Measurements from ENCODE around the gene UBE2F. TPM values are rescaled to one million over a fixed set of nuclear protein-coding genes. Genes with fewer than 3 reads are reported as not detected.
A peak's percentile ranks its signal among the peaks of the same experiment; 100 is the strongest.

Gene UBE2F
- total and polyA plus RNA-seq, 7 experiments from 2014 or later = 42.5 to 114 (median 52.7) TPM

DNA sequence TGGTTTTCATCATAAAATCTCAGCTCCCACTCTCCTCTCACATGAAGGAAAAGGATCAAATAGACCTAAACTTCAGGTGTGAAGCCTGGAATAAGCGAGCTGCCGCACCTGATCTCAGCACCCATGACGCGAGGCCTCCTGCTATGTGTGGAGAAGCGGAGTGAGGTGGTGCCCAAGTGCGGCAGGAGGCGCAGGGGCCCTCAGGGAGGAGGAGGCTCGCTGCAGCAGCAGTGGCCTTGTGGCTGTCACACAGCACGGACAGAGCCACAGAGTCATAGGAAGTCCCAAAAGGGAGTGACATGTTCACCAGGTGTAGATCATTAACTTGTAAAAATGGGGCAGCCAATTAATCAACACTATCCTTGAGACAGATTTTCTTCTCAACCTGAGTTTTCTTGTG is 103.1 kb downstream of the UBE2F start:
- H3K9me3 Mint-ChIP-seq = peaks cover 0 to 24% (median 0%) of the 10 kb centered on the region in 11 donors
- ATAC-seq (no peak), DNase-seq (no peak)
- Histone ChIP-seq H3K9me3 (ENCODE audit: control insufficient read depth in 2 of 3, low read length in 3 of 3) (no peaks in the 10 kb centered on the region), H3K27me3 (ENCODE audit: control insufficient read depth in 2 of 2, insufficient read depth in 2 of 2, low read length in 2 of 2) (no peaks in the 10 kb centered on the region), H3K4me1 (ENCODE audit: control insufficient read depth in 2 of 2, insufficient read depth in 2 of 2, low read length in 2 of 2) (peaks cover 17 to 34% of the 10 kb centered on the region in 2 donors), H3K4me3 (ENCODE audit: low read length) (no peak overlapping the region), H3K27ac (ENCODE audit: low read depth, low read length) (no peak overlapping the region), H3K36me3 (ENCODE audit: control insufficient read depth in 2 of 3, insufficient read depth in 3 of 3, low read length in 3 of 3) (peaks cover 0 to 19% (median 0%) of the 10 kb centered on the region in 3 experiments)
- ChIA-PET POLR2A (interaction anchor here (1.0 kb wide), 1 partner anchor 9 kb away, joined by 3 read pairs; the partner anchor contains the start of gene SCLY), CTCF (no interaction called here)
- no peaks in the 10 kb centered on the region for H3K27me3 Mint-ChIP-seq
- peaks cover 18 to 72% (median 64%) of the 10 kb centered on the region in 5 donors for H3K36me3 Mint-ChIP-seq
- H3K4me3 Mint-ChIP-seq = peak overlapping the region in 7 of 10 donors; percentile 20 to 76 (median 42)
- H3K27ac Mint-ChIP-seq = peak overlapping the region in 4 of 9 donors; percentile 40 to 81 (median 81)
- H3K4me1 Mint-ChIP-seq = peaks cover 11 to 57% (median 34%) of the 10 kb centered on the region in 7 donors
- intact Hi-C loops (cut with micrococcal nuclease) = no loop called here

DNA sequence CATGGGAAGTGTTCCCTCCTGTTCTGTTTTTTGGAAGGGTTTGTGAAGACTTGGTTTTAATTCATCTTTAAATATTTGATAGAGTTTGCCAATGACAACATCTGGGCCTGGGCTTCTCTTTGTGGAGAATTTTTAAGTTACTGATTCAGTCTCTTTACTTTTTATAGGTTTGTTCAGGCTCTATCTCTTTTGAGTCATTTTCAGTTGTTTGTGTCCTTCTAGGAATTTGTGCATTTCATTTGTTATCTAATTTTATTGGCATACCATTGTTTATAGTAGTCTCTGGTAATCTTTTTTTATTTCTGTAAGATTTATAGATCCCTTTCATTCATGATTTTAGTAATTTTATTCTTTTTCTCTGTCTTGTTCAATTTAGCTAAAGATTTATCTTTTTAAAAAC is 108.6 kb downstream of the UBE2F start:
- intact Hi-C loops (cut with micrococcal nuclease) = no loop called here
- Histone ChIP-seq H3K4me3 (ENCODE audit: low read length) (no peak overlapping the region), H3K27ac (ENCODE audit: low read depth, low read length) (no peak overlapping the region), H3K36me3 (ENCODE audit: control insufficient read depth in 2 of 3, insufficient read depth in 3 of 3, low read length in 3 of 3) (peaks cover 0 to 15% (median 0%) of the 10 kb centered on the region in 3 experiments), H3K9me3 (ENCODE audit: control insufficient read depth in 2 of 3, low read length in 3 of 3) (no peaks in the 10 kb centered on the region), H3K27me3 (ENCODE audit: control insufficient read depth in 2 of 2, insufficient read depth in 2 of 2, low read length in 2 of 2) (no peaks in the 10 kb centered on the region), H3K4me1 (ENCODE audit: control insufficient read depth in 2 of 2, insufficient read depth in 2 of 2, low read length in 2 of 2) (peaks cover 0 to 5% of the 10 kb centered on the region in 2 donors)
- H3K36me3 Mint-ChIP-seq = peaks cover 16 to 72% (median 62%) of the 10 kb centered on the region in 5 donors
- no peaks in the 10 kb centered on the region for H3K27me3 Mint-ChIP-seq
- ChIA-PET CTCF (no interaction called here), POLR2A (no interaction called here)
- H3K27ac Mint-ChIP-seq = no peak overlapping the region
- peaks cover 0 to 22% (median 10%) of the 10 kb centered on the region in 7 donors for H3K4me1 Mint-ChIP-seq
- DNase-seq = no peak
- no peak overlapping the region for H3K4me3 Mint-ChIP-seq
- H3K9me3 Mint-ChIP-seq = peaks cover 0 to 12% (median 0%) of the 10 kb centered on the region in 11 donors
- ATAC-seq = no peak

GRCh38 chr2:238077292-238077691 is 110.5 kb downstream of the UBE2F start:
- H3K27ac Mint-ChIP-seq = no peak overlapping the region
- Histone ChIP-seq H3K4me1 (ENCODE audit: control insufficient read depth in 2 of 2, insufficient read depth in 2 of 2, low read length in 2 of 2) (no peaks in the 10 kb centered on the region), H3K9me3 (ENCODE audit: control insufficient read depth in 2 of 3, low read length in 3 of 3) (no peaks in the 10 kb centered on the region), H3K27me3 (ENCODE audit: control insufficient read depth in 2 of 2, insufficient read depth in 2 of 2, low read length in 2 of 2) (no peaks in the 10 kb centered on the region), H3K36me3 (ENCODE audit: control insufficient read depth in 2 of 3, insufficient read depth in 3 of 3, low read length in 3 of 3) (peaks cover 0 to 32% (median 6%) of the 10 kb centered on the region in 3 experiments), H3K4me3 (ENCODE audit: low read length) (no peak overlapping the region), H3K27ac (ENCODE audit: low read depth, low read length) (no peak overlapping the region)
- no peak overlapping the region for H3K4me3 Mint-ChIP-seq
- peaks cover 0 to 9% (median 0%) of the 10 kb centered on the region in 11 donors for H3K9me3 Mint-ChIP-seq
- H3K27me3 Mint-ChIP-seq = no peaks in the 10 kb centered on the region
- ATAC-seq (no peak), DNase-seq (no peak)
- CTCF ChIA-PET = no interaction called here
- peaks cover 18 to 81% (median 64%) of the 10 kb centered on the region in 5 donors for H3K36me3 Mint-ChIP-seq
- POLR2A ChIA-PET = interaction anchor here (0.5 kb wide), 1 partner anchor 11 kb away, joined by 3 read pairs; no protein-coding TSS in a partner anchor
- intact Hi-C loops (cut with micrococcal nuclease) = no loop called here
- peaks cover 0 to 15% (median 4%) of the 10 kb centered on the region in 7 donors for H3K4me1 Mint-ChIP-seq

DNA sequence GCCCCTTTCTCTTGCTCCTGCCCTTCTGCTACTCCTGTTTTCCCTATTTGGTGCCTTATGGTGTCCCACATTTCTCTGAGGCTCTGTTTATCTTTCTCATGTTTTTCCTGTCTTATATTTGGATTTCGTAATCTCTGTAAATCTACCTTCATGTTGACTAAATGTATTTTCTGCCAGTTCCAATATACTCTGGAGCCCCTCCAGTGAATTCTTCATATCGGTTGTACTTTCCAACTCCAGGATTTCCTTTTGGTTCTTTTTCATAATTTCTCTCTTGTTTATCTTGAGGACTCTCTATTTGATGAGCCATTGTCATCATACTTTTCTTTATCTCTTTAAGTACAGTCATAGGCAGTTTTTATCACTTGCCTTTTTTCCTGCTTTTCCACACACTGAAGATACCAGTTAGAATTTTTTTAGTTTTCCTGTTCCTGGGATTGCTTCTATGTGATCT is 113.1 kb downstream of the UBE2F start:
- H3K27me3 Mint-ChIP-seq = no peaks in the 10 kb centered on the region
- no peak for DNase-seq
- H3K9me3 ChIP-seq (ENCODE audit: control insufficient read depth in 2 of 3, low read length in 3 of 3) = no peaks in the 10 kb centered on the region
- intact Hi-C loops (cut with micrococcal nuclease) = no loop called here
- no peak overlapping the region for H3K27ac ChIP-seq (ENCODE audit: low read depth, low read length)
- H3K4me3 ChIP-seq (ENCODE audit: low read length) = no peak overlapping the region
- ChIA-PET CTCF (no interaction called here), POLR2A (no interaction called here)
- H3K36me3 ChIP-seq (ENCODE audit: control insufficient read depth in 2 of 3, insufficient read depth in 3 of 3, low read length in 3 of 3) = peaks cover 5 to 52% (median 17%) of the 10 kb centered on the region in 3 experiments
- no peak overlapping the region for H3K27ac Mint-ChIP-seq
- peaks cover 0 to 9% (median 0%) of the 10 kb centered on the region in 11 donors for H3K9me3 Mint-ChIP-seq
- no peak overlapping the region for H3K4me3 Mint-ChIP-seq
- H3K36me3 Mint-ChIP-seq = peaks cover 17 to 79% (median 49%) of the 10 kb centered on the region in 5 donors
- H3K4me1 Mint-ChIP-seq = peaks cover 0 to 6% (median 4%) of the 10 kb centered on the region in 7 donors
- no peak for ATAC-seq
- no peaks in the 10 kb centered on the region for H3K4me1 ChIP-seq (ENCODE audit: control insufficient read depth in 2 of 2, insufficient read depth in 2 of 2, low read length in 2 of 2)
- H3K27me3 ChIP-seq (ENCODE audit: control insufficient read depth in 2 of 2, insufficient read depth in 2 of 2, low read length in 2 of 2) = no peaks in the 10 kb centered on the region

- POLR2A ChIA-PET = no interaction called here
- no peak overlapping the region for H3K27ac ChIP-seq (ENCODE audit: low read depth, low read length)
- no peaks in the 10 kb centered on the region for H3K27me3 ChIP-seq (ENCODE audit: control insufficient read depth in 2 of 2, insufficient read depth in 2 of 2, low read length in 2 of 2)
- H3K4me1 ChIP-seq (ENCODE audit: control insufficient read depth in 2 of 2, insufficient read depth in 2 of 2, low read length in 2 of 2) = no peaks in the 10 kb centered on the region
- Mint-ChIP-seq H3K27ac (no peak overlapping the region), H3K9me3 (peaks cover 0 to 9% (median 0%) of the 10 kb centered on the region in 11 donors), H3K36me3 (peaks cover 19 to 79% (median 51%) of the 10 kb centered on the region in 5 donors), H3K27me3 (no peaks in the 10 kb centered on the region), H3K4me3 (no peak overlapping the region), H3K4me1 (peaks cover 0 to 4% (median under 1%) of the 10 kb centered on the region in 7 donors)
- no peak for ATAC-seq
- intact Hi-C loops (cut with micrococcal nuclease) = no loop called here
- no peak overlapping the region for H3K4me3 ChIP-seq (ENCODE audit: low read length)
- CTCF ChIA-PET = interaction anchor here (0.6 kb wide), 1 partner anchor 149 kb away, joined by 3 read pairs; no protein-coding TSS in a partner anchor
- peaks cover 5 to 52% (median 17%) of the 10 kb centered on the region in 3 experiments for H3K36me3 ChIP-seq (ENCODE audit: control insufficient read depth in 2 of 3, insufficient read depth in 3 of 3, low read length in 3 of 3)
- DNase-seq = peak in 1 of 9 donors; percentile 15
- H3K9me3 ChIP-seq (ENCODE audit: control insufficient read depth in 2 of 3, low read length in 3 of 3) = no peaks in the 10 kb centered on the region
Observed at GRCh38 chr2:238080518-238080917, 113.7 kb downstream of the UBE2F start.

DNA sequence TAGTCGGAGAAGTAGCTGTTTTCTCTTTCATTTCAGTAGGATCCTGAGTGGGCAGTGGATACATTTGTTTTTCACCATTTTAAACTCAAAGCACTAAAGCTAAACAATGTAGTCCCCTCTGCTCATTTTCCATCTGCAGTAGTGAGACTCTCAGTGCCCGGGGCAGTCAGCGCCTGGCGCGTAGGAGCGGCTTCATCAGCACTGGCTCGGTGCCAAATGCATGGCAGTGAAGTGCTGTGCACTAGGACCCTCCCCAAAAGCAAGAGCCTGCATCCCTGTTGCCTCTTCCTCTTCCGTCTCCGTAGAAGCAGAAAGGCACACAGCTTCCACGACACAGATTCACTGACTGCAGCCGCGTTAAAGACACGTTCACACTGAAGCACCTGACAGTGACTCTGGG is 114.3 kb downstream of the UBE2F start:
- Mint-ChIP-seq H3K4me3 (no peak overlapping the region), H3K4me1 (peaks cover 0 to 8% (median 0%) of the 10 kb centered on the region in 7 donors), H3K9me3 (peaks cover 0 to 9% (median 0%) of the 10 kb centered on the region in 11 donors), H3K27me3 (no peaks in the 10 kb centered on the region), H3K36me3 (peaks cover 19 to 81% (median 54%) of the 10 kb centered on the region in 5 donors), H3K27ac (no peak overlapping the region)
- POLR2A ChIA-PET = no interaction called here
- no peak overlapping the region for H3K27ac ChIP-seq (ENCODE audit: low read depth, low read length)
- CTCF ChIA-PET = interaction anchor here (0.6 kb wide), 1 partner anchor 150 kb away, joined by 3 read pairs; no protein-coding TSS in a partner anchor
- ATAC-seq = no peak
- no peaks in the 10 kb centered on the region for H3K27me3 ChIP-seq (ENCODE audit: control insufficient read depth in 2 of 2, insufficient read depth in 2 of 2, low read length in 2 of 2)
- no peaks in the 10 kb centered on the region for H3K4me1 ChIP-seq (ENCODE audit: control insufficient read depth in 2 of 2, insufficient read depth in 2 of 2, low read length in 2 of 2)
- no peaks in the 10 kb centered on the region for H3K9me3 ChIP-seq (ENCODE audit: control insufficient read depth in 2 of 3, low read length in 3 of 3)
- H3K4me3 ChIP-seq (ENCODE audit: low read length) = no peak overlapping the region
- peak in 1 of 9 donors; percentile 8 for DNase-seq
- H3K36me3 ChIP-seq (ENCODE audit: control insufficient read depth in 2 of 3, insufficient read depth in 3 of 3, low read length in 3 of 3) = peaks cover 5 to 52% (median 17%) of the 10 kb centered on the region in 3 experiments
- intact Hi-C loops (cut with micrococcal nuclease) = no loop called here

- ChIA-PET POLR2A (no interaction called here), CTCF (no interaction called here)
- Histone ChIP-seq H3K9me3 (ENCODE audit: control insufficient read depth in 2 of 3, low read length in 3 of 3) (no peaks in the 10 kb centered on the region), H3K36me3 (ENCODE audit: control insufficient read depth in 2 of 3, insufficient read depth in 3 of 3, low read length in 3 of 3) (peaks cover 5 to 52% (median 17%) of the 10 kb centered on the region in 3 experiments), H3K4me3 (ENCODE audit: low read length) (no peak overlapping the region), H3K4me1 (ENCODE audit: control insufficient read depth in 2 of 2, insufficient read depth in 2 of 2, low read length in 2 of 2) (no peaks in the 10 kb centered on the region), H3K27me3 (ENCODE audit: control insufficient read depth in 2 of 2, insufficient read depth in 2 of 2, low read length in 2 of 2) (no peaks in the 10 kb centered on the region), H3K27ac (ENCODE audit: low read depth, low read length) (no peak overlapping the region)
- Mint-ChIP-seq H3K9me3 (peaks cover 0 to 9% (median 0%) of the 10 kb centered on the region in 11 donors), H3K4me1 (peaks cover 0 to 10% (median 0%) of the 10 kb centered on the region in 7 donors), H3K27ac (no peak overlapping the region), H3K27me3 (no peaks in the 10 kb centered on the region), H3K36me3 (peaks cover 19 to 78% (median 51%) of the 10 kb centered on the region in 5 donors), H3K4me3 (no peak overlapping the region)
- intact Hi-C loops (cut with micrococcal nuclease) = no loop called here
- DNase-seq = no peak
- no peak for ATAC-seq
Observed at GRCh38 chr2:238081561-238081960, 114.7 kb downstream of the UBE2F start.

All from naive thymus-derived CD4-positive, alpha-beta T cell (primary cell).